GM21723 (cell line): Measurements from ENCODE around the gene XXYLT1.
A peak's percentile ranks its signal among the peaks of the same experiment; 100 is the strongest.

Source experiments
- ATAC-seq: cut with Tn5 transposase; IDR thresholded peaks from one replicate; pipeline ENCODE4 v1.9.1; 2021; ENCODE audit warnings: mild to moderate bottlenecking, moderate library complexity; ENCODE audit not compliant: unreplicated experiment

XXYLT1 gene

DNA sequence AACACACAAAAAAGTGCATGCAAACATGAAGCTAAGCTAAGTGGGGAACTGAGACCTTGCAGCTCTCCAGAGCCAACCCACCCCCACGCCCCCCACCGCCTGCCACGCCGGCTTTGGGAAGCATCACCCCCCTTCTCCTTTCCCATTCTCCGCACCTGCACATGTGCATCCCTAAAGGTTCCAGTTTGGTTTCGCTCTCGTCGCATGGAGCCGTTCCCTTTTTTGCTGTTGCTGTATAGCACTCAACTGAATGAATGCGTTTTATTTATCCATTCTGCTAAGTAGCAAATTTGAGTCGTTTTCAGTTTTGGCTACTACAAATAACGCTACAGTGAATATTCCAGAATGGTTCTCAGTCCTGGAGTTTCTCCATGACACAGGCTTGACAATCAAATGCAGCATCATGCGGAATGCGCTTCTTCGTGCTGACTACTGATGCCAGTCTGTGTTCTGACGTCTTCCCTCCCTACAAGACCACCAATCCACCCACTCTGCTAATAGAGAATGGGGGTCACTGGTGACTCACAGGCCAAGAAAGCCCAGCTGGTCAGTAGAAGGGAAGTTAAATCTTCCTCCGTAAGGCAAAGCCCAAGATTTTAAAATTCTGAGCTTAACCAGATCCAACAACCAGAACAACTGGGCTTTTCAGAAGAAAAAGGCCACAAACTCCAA is 115.3 kb downstream of the XXYLT1 start:
- ATAC-seq, result no peak

DNA sequence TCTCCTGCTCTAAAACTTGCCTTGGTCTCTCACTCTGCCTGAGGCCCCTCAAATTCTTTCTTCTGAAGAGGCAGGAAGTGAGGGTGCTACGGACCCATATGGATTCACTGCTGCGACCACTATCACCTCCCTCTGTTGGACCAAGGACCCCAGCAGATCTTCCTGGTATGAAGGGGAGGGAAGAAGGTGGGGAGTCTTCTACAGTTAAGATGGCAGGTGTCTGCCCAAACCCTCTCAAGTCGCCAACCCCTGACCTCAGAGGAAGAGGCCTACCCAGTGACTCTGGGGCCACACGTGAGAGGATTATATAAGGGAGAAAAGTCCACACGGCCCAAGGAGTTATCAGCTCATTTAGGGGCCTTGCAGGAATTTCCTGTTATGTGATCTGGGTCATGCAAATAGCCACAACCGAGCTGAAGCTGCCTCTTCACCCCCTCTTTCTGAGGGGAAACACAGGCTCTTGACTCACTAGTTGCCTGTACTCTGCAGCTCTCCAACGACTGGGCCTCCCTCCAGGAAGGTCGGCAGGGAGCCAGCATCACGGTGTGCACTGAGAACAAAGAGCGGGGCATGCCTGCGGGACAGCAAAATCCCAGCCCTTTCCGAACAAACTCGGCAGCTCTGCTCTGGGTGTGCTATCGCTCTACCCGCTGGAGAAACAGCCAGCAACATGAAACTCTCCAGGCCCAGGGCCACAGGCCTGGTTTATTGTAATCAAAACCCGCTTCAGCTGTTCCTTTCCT is 116.0 kb downstream of the XXYLT1 start:
- ATAC-seq, result no peak

DNA sequence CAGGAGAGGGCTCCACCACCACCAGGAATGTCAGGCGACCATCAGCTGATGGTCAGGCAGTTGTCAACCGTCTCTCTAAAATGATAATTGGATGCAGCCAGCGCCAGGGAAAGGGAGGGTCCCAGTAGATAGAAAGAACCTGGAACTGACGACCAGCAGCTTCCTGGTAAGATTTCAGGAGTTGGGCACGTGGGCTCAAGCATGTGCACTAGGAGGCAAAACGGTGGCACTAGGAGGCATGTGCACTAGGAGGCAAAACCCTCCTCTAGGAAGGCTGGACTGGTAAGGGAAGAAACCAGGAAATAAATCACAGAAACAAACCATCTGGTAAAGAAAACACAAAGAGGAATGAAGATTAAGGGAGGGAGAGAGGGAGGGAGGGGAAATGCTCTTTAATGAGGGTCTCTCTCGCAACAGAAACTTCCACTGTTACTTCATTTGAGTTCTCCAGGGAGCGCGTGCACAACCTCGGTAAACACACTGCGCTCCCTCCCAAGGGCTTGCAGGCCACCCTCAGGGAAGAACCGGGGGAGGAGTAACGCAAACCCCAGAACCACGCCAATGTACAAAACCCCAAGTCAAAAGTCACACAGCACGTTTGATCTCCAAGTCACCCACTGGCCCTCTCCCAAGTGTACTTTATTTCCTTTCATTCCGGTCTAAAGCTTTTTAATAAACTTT is 116.7 kb downstream of the XXYLT1 start:
- ATAC-seq, result no peak

DNA sequence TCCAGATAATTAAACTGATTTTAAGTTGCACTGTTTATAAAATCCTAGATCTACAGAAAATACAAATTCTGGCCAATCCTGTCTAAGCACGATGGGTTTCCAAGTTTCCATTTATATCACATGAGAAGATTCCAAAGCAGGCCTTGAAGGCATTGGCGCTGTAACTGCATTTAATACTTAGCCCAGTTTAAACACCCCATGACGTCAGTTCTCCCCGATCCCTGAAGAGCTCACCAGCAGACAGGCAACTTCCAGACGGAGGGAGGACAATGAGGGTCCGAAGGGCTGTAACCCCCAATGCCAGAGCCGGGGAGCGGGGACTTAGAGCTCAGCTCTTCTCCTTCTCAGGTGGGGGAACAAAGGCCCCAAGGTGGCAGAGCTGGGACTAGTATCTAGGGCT is 117.3 kb downstream of the XXYLT1 start:
- no peak for ATAC-seq

DNA sequence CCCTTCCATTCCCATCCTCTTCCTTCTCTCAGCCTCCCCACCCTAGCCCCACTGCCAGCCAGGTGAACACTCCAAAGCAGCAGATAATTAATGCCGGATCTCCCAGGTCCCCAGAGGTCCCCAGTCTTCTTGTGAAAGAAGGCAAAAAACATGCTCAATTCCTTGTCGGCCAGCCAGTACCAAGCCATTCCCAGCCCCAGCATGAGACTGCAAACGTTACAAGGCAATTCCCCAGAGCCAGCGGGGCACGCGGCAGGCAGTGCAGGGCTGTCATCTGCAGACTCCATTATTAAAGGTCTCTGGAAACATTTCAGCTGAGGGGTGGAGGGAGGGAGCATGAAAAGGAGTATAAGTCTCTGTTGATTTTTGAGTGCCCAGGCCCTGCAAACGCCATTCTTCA is 117.8 kb downstream of the XXYLT1 start:
- no peak for ATAC-seq

DNA sequence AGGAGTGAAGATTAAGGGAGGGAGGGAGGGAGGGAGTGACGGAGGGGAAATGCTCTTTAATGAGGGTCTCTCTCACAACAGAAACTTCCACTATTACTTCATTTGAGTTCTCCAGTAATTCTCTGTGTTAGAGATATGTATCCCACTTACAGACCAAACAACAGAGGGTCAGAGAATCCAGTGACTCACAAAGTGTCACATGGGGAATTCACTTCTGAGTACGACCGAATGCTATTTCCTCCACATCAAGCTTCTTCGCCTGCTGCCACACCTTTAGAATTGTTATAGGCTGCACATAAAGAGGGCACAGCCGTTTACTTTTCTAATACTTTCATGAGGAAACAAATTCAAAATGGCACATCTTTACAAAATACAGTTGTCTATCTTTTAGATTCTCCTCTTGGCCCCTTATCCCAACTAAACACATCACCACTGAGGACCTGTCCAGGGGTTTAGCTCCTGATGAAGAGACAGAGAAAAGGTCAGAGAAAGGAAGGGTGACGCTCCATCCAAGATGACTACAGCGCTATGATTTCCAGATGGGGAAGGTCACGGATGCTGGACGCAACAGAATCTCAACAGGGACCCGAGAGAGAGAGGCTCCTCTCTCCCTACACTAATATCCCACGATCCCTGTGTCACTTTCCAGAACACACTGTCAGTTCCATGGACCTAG is 119.0 kb downstream of the XXYLT1 start:
- ATAC-seq, result no peak

DNA sequence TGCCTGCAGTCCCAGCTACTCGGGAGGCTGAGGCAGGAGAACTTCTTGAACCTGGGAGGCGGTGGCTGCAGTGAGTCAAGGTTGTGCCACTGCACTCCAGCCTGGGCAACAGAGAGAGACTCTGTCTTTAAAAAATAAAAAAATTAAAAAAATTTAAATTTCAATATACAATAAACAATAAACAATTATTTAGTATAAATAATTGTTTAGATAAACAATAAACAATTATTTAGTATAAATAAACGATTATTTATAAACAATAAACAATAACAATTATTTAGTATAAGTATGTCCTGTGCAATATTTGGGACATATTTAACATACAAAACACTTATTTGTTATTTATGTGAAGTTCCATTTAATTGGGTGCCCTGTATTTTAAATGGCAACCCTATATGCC is 119.6 kb downstream of the XXYLT1 start:
- ATAC-seq, result no peak

DNA sequence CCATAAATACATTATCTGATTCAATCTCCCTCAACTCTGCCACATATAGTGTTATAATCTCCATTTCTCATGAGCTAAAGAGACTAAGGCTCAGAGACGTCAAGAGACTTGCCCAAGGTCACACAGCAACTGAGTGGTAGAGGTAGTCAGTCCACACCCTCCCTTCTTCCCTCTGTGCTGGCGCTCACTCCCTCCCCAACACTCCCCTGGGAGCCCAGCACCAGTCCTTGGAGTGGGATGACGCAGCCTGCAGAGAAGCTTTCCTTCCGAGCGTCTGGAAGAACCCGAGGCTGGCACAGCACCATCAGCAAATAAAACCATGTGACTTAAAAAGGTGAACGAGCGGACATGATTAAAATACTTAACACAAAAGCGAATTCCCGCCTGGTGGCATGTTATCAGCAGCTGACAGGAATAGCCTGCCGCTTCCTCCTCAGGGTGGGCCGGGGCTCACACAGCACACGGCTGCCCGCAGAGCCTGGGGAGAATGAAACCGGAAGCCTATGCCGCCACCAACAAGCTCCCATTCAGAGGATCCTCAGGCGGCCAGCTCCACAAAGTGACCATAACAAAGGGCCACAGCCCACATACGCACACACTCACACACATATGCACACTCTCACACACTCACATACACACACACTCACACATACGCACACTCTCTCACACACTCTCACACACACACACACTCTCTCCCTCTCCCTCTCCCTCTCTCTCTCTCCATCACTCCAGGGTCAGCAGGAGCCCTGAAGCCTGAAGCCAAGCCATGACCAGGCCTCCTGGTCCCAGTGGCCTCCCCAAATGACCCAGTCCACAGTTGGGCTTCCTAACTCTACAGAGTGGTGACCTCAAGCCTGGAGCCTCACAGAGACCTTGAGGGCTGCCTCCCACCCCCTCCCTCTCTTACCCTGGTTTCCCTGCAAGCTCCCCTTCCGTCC is 120.5 kb downstream of the XXYLT1 start:
- no peak for ATAC-seq

DNA sequence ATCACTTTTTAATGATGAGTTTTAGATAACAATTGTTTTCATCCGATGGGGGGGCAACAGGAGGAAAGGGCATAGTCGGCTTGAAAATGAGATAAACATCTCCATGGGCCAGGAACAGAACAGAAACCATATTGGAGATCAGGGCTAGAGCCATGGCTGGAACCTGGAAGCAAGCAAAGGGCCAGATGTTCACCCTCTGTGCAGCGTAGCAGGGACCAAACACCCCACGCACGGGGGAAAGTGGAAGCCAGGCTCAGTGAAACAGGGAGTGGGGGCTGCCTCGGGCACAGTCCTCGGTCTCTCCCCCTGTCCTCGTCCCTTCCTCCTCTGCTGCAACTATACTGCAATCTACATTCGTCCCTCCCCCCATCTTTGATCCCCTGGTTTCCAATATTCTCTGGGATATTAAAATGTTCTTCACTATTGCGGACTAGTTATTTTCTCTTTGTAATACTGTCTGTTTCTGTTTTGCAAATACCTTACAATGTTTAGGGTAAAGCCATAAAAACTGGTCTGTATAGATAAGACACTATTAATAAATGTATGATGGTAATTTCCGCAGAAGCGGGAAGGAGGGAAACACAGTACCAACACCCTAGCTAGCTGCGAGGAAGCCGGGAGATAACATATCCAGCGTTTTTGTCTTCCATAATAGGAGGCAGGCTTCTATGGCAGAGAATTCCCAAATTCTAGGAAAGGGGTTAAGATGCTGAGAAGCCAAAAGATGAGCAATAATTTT is 121.5 kb downstream of the XXYLT1 start:
- no peak for ATAC-seq

DNA sequence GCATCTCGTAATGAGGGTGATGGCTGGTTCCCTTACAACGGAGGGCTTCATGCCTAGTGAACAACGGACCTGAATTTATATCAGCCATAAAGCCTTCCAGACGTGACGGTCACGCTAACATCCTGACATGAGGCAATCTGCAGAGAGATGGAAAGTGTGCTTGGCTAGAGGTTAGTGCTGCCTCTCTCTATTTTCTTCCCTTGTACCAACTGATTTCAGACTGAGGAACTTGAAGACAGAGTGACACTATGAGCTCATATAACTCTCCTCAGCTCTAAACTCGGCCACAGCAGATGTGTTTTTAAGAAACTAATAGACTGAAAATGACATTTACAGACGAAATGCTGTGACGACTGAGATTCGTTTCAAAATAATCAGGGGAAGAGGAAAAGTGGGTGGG is 122.4 kb downstream of the XXYLT1 start:
- no peak for ATAC-seq

DNA sequence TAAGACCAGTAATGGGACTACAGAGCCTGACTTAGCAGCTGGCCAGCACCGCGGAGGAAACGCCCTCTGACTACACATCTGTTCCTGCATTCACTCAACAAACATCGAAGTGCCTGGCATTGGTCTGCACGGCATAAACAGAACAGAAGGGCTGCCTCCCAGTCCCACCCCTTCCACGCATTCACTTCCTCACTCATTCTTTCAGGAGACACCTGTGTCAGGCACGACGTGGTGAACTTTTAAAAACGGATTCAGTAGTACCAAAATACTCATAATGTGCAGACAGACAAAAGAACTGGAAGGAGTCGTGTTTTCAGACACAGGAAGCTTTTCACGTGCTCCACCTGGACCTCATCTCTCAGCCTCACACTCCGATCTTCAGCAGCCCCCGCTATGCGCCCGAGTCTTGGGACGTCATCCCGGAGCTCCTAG is 123.3 kb downstream of the XXYLT1 start:
- ATAC-seq, result peak; percentile 82

DNA sequence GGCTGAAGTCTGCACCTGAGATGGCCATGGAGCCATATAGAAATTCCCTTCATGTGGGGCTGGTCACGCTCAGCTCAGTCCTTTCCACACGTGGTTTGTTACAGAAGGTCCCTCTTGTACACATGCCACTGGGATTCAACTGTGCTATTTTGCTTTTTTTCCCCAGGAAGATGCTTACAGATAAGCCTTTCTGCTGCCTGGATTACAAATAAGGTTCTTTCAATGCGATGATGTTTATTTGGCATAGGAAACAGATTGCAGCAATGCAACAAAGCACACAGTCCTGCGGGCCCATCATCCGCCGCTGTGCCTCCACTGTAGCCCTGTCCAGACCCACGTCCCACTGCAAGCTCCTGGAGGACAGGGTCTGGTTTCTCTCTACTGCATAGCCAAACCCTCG is 124.8 kb downstream of the XXYLT1 start:
- no peak for ATAC-seq

DNA sequence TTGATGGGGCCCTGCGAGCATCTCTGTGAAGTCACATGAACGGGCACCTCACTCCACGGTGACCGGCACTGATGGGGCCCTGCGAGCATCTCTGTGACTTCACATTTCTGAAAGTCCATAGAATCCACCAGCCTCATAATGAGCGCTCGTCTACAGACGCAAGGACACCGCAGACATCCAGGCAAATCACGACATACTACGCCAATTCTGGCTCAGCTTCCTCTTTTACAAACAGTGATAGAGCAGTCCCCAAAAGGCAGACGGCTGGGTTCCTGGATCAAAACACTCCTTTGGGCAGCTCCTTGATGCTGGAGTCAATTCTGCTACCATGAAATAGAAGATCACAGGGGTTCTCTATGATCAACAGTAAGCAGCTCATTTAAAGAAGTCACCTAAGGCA is 125.4 kb downstream of the XXYLT1 start:
- ATAC-seq, result no peak

DNA sequence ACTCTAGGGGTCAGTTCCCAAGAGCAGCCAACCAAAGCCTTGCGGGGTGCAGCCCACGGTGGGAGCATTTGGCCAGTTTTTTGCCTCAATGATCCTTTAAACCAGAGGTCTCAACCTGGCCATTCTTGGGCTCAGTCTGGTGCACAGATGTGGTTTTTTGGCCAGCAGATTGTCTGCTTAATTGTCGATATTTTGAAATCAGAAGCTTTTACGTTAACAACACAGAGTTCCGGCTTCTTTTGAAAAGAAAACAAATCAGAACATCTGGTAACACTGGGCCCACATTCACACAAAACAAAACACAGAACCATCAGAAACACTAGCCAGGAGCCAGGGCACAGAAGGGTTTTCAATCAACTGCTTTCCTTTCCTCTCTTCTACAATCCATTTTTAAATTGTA is 127.7 kb downstream of the XXYLT1 start:
- ATAC-seq, result no peak

DNA sequence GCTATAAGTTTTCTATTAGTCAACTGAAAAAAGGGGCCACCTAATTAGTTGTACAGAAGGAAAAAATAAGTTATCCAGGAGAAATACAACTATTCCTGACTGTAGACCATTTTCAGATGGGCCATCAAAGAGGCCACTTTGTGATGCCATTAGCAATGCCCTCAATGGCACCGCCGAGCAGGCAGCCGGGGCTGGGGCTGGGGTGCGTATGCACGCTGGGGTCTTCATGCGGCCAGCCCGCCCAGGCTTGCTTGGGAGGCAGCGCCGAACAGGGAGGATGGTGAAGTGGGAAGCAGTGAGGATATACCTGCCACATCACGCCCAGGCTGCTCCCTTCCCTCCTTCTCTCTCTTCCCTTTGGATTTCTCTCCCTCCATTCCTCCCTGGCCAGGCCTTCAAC is 128.4 kb downstream of the XXYLT1 start:
- no peak for ATAC-seq

DNA sequence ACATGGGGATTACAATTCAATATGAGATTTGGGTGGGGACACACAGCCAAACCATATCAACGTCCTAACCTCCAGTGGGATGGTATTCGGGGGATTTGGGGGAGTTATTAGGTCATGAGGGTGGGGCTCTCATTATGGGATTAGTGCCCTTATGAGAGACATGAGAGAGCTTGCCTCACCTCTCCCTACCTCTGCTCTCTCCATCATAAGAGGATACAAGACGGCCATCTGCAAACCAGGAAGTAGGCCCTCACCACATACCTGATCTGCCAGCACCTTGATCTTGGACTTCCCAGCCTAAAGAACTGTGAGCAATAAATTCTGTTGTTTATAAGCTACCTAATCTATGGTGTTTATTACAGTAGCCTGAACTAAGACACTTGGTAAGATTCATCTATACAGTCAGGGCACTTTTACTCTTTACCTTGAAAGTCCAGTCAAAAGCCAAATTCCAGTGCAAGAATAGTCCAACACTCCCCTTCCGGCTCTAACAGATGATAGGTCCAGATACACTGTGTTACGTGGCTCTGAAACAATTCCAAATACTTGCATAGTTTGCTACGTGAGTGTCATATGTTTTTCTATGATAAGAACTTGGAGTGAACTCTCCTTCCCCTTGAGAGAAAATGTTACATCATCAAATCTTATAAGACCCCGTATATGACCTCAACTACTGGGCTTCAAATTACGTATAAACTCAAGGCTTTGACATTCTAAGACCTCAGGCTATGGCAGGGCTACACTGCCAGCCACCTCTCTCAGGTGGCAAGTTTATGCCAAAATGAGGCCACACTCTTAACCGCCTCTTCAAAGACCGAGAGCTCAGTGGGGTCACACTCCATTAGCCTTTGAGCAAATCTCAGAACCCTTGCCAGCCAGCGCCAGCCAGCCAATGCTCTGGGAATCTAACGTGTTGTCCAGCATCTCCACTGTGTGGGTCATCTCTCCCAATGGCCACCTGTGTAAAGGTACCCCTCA is 129.9 kb downstream of the XXYLT1 start:
- no peak for ATAC-seq

DNA sequence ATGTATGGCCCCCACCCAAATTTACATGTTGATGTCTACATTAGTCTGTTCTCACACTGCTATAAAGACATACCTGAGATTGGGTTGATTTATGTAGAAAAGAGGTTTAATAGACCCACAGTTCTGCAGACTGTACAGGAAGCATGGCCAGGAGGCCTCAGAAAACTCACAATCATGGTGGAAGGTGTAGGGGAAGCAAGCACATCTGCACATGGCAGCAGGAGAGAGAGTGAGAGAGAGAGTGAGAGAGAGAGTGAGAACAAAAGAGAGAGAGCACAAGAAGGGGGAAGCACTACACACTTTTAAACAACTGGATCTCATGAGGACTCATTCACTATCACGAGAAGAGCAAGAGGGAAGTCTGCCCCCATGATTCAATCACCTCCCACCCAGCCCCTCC is 130.5 kb downstream of the XXYLT1 start:
- ATAC-seq, result no peak

DNA sequence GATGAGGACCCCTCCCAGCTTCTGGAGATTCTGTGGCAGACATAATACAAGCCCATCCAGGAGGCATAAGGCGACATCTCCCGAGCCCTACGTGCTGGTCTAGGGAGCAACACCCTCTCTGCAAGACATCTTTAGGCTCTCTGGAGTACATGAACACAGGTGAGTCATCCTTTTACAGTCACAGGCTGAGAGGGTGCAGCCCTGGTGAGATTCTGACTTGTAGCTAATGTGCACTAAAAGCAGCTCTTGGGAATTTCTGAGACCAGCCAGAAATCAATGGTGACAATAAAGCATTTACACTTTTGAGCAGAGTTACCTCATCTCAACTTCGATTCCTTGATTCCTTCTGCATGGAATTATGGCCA is 131.1 kb downstream of the XXYLT1 start:
- ATAC-seq, result no peak
